CD4-positive, alpha-beta T cell treated with Interleukin-2 at 100 ng/mL for 4 hours (primary cell): ENCODE measurements around the gene KCND2.

ENCODE experiments used
- DNase-seq: peaks from one replicate; pipeline ENCODE4 v3.0.0-alpha.2; 2020; ENCODE audit warnings: low spot score

Gene KCND2

DNA sequence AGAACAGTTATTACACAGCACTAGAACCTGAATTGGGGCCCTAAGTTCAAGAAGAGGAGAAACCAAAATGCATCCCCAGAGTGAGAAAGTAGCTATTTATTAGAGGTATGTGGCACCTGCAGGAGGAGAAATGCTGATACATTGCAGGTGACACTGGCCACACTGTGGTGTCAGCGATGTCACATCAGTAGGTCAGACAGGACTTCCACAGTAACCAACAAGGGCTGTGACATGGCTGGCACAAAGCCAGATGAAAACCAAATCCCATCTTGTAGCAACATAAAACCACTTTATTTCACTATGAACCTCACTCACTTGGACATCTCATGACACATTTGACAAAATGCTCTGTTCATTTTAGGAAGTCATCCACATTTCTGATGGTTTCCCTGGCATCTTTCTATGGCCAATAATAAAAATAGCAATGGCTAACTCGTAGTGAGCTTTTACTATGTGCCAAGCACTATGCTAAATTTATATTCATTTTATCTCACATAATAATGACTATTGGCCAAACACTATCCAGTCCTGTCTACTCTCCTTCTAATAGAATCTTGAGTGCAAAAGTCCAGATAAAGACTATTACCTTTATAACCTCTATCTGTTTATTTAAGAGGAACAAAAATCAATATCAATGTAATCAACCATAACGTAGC is 430.7 kb downstream of the KCND2 start:
- DNase-seq, result no peak

DNA sequence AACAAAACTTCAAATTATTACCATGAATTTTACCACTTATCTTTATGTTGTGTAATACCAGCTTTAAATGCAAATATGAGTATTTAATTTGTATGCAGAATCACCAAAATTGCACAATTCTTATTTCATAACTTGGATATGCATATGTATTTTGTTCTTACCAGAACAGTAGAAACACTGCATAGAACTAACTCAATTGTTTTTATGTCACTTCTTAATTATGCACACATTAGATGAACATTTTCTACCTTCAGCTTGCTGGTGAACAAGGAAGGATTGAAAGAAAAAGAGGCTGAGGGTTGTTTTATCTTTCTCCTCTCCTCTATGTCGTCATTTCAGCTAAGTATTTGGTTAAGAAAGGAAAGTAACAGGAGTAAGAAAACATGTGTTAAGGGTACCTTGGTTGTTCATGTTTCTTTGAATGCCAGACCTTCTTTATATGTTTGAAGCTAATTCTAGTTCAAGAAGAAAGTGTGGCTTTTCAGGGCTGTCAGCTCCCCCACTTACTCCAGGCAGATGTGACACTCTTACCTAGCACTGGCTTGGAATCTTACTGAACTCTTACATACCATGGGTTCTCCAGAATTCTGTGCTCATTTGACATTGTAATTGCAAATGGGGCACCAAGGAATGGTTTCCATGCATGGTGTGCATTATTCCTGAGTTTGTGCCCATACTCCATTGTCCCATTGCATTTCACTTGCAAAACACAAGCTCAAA is 436.4 kb downstream of the KCND2 start:
- DNase-seq, result no peak

DNA sequence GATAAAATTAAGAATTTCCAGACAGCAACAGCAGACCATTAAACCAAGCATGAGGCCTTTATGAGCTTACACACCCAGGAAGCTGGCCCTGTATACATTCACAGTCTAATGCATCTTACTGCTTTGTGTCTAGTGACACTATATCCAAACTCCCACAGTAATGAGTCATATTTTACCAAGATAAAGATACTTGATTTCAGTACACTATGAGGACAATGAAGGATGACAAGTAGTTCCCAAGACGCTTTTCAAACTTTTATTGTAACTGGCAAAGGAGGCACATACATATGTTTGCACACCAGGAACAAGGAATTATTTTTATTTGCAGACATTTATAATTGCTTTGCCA is 437.0 kb downstream of the KCND2 start:
- no peak for DNase-seq

DNA sequence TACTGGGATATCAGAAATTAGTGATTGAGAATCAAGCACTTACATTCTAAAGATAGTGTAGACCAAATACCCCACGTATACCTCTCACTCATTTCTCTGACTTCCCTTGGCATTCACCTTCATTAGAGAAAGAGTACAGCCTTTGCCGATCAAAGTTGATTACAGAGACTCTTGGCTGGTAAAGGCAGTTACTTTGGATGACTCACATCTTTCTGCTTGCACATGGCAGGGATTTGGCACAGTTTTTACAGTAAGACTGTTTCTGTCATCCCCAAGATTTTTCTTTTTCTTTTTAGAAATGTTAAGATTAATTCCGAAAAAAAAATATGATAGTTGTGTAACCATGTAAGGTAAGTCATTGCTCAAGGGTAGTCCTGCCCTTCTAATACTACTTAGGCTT is 442.0 kb downstream of the KCND2 start:
- no peak for DNase-seq

DNA sequence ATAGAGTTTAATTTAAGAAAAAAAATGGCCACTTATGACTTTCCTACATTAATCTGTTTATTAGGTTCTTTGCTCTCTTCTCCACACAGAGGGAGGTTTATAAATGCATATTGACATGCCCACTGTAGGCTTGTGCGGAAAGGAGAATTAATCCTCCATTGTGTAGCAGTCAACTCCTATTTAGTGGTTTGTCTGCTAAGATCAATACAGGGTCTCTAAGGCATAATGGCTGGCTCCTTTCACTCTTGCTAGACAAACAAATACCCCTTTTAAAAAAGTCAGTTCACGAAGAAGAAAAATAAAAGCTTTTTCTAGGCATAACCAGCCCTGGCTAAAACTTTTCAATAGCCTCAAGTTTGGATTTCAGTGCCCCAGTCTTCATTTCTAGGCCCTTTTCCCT is 443.3 kb downstream of the KCND2 start:
- DNase-seq, result no peak

DNA sequence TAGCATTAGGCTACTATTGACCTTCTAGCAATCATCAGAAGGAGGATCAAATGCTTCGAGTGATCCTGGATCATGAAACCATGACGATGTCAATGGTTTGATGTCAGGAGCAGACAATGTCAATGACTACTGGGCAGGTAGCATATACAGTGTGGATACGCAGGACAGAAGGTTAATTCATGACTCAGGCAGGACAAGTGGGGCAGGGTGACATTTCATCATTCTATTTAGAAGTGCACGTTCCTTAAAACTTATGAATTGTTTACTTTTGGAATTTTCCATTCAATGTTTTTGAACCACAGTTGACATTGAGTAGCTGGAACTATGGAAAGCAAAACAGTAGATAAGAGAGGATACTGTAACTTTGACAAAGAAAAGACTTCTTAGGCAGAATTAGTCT is 444.2 kb downstream of the KCND2 start:
- no peak for DNase-seq

DNA sequence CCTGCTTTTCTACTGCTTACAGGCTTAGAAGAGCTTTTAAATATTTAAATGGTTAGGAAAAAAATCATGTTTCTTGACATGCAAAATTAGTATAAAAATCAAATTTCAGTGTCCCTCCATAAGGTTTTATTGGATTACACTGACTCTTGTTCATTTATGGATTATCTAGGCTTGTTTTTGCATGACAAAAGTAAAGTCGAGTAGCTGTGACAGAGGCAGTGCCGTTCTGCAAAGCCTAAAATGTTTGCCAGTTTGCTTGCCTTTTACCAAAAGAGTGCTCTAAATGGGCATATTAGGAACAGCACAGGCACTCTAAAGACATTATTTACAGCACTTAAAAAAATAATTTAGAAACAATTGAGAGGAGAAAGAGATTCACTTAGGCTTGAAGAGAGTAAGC is 445.4 kb downstream of the KCND2 start:
- no peak for DNase-seq

DNA sequence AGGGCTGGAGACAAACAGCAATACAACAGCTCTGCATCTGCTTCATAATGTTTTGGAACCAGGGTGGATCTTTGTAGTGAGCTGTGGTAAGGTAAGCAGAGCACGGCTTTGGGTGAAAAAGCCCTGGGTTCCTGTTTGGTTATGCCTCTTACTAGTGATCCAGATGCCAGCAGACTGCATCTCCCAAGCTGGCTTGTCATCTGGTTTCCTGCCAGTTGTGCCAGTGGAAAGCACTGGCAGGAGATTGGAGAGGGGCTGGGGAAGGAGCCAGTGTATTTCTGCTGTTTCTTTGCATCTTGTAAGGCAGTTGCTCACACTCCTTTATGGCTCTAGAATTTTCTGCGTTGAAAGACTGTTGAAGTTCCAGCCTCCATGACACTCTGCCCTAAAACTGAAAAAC is 447.3 kb downstream of the KCND2 start:
- DNase-seq, result no peak

DNA sequence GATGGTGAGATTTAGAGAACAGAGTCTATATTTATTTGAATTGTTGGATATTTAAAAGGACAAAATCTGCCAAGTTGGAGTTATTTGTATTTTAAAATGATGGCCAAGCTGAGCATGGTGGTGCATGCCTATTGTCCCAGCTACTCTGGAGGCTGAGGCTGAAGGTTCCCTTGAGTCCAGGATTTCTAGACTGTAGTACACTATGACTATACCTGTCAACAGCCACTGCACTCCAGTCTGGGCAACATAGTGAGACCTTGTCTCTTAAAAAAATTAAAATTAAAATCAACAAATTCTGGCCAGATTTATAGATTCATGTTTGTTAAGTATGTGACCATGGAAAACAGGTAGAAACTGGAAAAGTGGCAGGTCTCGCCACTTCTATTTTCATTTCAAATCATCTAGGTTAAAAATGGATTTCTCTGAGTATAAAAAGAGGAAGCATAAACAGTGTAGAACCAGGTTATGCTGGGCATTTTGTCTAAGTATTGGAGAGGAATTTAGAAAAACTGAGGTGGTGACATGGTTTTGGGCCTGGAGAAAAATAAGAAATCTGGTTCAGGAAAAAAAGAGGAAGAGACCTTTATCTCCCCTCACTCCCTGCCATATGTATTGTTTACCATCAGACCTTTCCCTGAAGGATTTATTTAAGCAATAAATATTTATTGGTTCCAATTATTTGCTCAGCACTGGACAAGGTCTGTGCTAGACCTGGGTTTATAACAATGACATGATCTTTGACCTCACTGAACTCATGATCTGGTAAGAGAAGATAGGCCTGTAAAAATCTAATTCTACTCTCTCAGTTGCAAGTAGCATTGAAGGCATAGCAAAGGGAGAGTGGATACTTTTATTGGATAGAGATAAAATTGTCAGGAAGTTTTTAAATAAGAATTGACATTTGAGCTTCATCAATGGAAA is 450.8 kb downstream of the KCND2 start:
- DNase-seq, result no peak

DNA sequence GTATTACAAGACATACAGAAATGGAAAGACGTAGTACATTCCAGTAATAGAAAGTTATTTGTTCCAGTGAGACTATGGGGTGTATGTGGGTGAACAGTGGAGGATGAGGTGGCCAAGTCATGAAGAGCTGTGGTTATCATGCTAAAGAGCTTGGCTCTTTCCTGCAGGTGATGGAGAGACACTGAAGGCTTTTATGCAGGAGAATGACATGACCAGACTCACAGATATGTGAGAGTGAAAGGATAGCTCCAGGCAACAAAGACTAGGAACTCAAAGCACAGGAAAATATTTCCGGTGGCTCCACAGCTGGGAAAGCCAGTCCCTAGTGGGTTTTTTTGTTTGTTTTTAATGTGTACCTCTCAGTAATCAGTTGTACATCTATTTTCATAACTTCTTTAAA is 451.5 kb downstream of the KCND2 start:
- DNase-seq, result no peak

DNA sequence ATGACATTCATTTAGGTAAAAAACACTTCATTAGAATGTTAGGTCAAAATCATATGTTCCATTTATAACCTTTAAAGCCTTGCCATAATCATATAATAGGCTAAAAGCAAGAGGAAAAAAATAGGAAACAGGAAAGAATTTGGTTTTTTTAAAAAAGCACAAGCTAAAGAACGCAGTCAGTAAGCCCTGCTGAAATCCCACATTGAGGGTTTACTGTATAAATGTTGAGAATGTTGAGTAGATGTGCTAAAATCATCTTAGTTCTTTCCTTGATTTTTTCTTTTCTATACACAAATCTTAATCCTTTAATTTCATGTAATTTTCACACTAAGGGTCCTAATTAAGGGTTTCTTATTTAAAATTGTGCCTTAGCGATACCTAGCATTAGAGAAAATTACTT is 452.0 kb downstream of the KCND2 start:
- DNase-seq, result no peak

DNA sequence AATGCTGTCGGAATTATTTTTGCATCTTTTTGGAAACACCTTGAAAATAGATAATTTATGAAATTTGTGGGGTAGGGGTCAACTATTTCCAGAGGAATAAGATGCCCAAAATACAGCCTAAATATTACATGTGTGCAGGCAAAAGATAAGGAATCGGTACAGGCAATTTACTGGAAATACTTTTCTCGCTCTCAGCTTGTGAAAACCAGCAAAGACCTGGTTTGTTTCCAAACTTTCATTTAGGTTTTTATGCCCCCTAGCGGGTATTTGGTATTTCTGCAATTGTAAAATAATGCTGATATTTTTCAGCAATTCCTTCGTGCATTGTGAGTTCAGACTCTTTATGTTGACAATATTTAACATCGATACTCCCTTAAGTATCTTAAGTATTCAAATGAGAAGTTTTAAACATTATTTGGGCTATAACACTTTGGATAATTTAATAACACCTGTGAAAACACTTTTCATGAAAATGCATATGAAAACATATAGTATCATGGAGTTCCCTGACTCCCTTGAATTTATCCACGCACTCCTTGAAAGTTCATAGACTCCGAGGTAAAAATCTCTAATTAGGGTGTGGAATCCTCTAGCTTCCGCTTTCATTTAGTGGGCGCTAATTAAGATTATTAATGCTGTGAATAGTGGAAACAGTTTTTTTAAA is 452.5 kb downstream of the KCND2 start:
- peak; percentile 1 for DNase-seq

DNA sequence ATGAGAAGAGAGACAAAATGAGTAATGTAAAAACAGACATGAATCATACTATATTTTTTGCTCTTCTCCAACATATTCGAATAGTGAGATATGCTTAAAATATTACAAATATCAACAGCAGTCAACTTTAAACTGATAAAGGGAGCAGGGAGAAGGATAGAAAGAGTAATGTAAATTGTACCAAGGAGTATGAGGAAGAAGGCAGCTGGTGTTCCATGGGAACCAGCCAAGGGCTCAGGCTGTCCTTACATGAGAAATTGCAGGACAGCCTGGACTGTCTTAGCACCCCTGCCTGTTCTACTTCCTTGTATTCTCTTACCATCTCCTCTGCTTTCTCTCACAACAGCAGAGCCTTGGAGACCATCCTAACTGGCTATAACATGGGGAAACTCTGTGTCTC is 456.3 kb downstream of the KCND2 start:
- no peak for DNase-seq

DNA sequence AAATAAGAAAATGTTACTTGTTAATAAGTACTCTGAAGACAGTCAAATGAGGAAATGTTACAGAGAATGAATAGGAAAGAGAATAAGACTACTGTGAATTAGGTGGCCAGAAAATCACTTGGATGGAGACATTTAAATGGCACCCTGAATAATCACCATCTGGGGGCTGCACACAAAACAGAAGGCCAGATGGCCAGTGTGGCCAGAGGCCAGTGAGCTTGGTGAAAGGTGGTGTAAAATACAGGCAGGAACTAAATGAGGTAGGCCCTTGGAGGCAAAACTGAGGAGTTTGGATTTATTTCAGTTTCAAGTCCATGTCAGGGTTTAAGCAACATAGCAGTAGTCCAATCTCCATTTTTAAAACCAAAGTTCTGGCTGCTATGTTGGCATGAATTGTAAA is 458.3 kb downstream of the KCND2 start:
- no peak for DNase-seq

DNA sequence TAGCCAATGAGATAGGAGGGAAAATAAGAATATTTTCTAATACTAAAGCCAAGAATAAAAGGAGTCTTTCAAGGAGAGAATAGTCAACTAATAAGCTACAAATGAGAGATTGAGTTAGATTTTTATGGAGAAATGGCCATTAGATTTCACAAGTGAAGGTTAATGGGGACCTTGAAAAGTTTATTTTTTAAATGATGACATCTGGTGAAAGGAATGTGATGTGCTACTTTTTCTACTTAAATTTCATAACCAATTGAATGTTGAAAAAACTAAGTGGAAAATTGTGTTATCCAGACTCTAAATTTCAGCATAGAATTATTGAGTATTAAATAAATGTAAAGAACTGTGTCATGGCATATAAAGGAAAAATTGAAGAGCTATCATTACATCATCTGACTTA is 459.3 kb downstream of the KCND2 start:
- no peak for DNase-seq

DNA sequence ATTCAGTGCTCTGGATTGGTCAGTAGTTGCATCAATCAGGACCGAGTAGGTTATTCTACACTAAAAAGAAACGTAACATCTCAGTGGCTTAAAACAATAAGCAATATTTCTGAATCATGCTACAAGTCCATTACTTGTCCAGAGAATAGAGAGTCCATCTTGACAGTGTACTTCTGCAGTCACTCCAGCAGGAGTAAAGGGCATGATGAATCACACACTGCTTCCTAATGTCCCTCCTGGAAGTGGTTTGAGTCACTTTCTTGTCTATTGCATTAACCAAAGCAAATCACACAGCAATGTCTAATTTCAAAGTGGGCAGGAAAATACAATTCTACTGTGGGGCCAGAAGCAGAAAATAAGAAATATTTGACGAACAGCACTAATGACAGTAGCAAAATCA is 460.2 kb downstream of the KCND2 start:
- DNase-seq, result no peak

DNA sequence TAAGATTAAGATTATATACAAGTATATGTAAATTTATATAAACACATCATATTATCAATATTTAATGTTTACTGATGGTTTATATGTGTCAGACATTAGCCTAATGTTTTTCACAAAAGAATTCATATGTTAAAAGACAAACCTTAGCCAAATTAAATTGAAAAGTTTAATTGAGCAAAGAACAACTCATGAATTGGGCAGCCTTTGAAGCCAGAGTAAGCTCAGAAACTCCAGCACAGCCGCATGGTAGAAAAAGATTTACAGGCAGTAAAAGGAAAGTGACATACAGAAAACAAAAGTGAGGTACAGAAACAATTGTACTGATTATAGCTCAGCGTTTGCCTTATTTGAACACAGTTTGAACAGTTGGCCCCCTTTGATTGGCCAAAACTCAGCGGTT is 460.9 kb downstream of the KCND2 start:
- no peak for DNase-seq

DNA sequence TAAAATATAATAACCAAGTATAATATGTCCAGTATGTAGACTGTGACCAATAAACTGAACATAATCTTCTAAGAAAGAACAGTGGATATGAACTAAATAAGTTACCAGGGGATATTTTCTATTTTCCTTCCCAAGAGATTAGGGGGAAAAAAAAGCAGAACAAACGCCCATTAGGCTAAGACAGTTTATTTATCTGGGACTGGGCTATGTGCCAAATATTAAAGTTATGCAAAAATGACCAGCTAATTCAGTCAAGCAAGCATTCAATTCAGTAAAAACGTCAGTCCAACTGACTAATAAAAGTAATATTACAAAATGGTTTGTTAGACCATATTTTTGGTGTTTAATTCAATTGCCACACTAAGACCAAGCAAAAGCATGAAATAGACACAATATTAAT is 462.8 kb downstream of the KCND2 start:
- DNase-seq, result no peak

DNA sequence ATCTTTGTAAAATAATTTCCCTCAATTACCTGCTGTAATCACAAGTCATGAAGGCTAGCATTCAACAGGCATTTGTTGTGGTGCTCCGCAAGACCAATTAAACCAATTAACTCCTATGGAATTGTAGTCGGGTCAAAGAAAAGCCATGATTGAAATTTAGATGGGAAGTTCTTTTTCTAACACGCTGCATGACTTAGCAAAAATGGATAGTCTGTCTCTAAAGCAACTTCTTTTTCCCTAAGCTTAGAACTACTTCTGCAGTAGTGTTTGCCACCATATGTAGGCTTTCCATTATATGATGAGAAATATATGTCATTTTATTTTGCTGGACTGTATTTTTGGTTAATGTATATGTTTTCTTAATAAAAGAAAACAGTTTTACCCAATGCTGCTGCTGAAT is 465.8 kb downstream of the KCND2 start:
- no peak for DNase-seq

DNA sequence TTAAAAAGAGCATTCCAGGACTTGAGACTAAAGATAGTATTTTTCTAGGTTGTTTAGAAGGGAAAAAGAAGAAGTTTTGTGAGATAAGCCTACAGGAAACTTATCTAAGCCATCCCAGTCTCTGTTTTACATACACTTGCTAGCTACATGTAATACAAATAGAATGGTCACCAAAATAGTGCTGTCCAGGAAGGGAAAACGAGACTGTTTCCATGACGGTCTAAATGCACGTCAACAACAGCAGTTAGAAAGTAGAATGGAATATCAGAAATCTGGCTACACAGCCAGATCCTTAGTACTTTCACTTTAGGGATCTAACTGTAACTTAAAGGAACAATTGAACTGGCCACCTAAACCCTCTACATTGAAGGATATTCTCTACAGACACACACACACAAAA is 467.4 kb downstream of the KCND2 start:
- DNase-seq, result no peak

DNA sequence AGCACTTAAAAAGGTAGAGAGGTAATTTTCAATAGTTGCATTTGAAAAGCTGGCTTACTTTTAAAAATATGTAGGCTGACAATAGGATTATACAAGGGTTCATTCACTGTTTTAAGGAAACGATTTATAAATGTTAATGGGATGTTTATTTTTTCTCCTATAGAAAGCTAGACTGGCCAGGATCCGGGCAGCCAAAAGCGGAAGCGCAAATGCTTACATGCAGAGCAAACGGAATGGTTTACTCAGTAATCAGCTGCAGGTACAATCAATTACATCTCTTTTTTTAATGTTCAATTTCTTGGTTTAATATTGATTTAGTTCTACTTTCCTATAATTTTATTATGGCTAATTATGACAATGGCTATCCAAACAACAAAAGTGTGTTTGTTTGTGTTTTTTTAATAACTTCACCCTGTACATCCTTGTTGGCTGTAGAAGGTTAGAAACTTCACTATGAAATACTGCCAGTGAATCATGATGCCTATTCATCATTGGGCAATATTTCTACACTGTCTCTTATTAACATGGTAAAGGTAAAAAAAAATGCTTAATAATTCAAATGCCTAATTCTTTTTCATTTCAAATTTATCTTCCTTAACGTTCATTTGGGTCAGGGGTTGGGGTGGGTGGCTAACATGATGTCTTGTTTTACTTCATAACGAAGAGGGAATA is 468.5 kb downstream of the KCND2 start:
- DNase-seq, result no peak

DNA sequence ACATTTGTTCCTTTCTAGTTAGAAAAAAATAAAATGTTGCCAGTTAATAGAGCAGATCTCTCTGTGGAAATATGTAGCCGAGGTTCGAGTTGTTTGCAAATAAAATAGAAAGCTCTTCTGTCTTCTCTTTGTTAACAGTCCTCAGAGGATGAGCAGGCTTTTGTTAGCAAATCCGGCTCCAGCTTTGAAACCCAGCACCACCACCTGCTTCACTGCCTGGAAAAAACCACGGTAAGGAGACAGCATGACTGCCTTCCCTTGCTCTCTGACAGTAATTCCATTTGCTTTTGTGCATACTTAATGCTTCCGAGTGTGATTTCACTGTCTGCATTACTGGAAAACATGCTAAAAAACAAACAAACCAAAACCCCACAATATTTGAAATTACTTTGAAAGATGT is 469.4 kb downstream of the KCND2 start:
- no peak for DNase-seq
